HG03439 (cell line): Measurements from ENCODE around the gene ACSS2.

Source experiments
- ATAC-seq: cut with Tn5 transposase; IDR thresholded peaks from one replicate; pipeline ENCODE4 v1.9.1; 2021; ENCODE audit warnings: mild to moderate bottlenecking, moderate library complexity; ENCODE audit not compliant: unreplicated experiment

Gene ACSS2

GRCh38 chr20:34907616-34908469, 31.4 kb downstream of the ACSS2 start:
- no peak for ATAC-seq

GRCh38 chr20:34915131-34915530, 38.7 kb downstream of the ACSS2 start:
- no peak for ATAC-seq

DNA sequence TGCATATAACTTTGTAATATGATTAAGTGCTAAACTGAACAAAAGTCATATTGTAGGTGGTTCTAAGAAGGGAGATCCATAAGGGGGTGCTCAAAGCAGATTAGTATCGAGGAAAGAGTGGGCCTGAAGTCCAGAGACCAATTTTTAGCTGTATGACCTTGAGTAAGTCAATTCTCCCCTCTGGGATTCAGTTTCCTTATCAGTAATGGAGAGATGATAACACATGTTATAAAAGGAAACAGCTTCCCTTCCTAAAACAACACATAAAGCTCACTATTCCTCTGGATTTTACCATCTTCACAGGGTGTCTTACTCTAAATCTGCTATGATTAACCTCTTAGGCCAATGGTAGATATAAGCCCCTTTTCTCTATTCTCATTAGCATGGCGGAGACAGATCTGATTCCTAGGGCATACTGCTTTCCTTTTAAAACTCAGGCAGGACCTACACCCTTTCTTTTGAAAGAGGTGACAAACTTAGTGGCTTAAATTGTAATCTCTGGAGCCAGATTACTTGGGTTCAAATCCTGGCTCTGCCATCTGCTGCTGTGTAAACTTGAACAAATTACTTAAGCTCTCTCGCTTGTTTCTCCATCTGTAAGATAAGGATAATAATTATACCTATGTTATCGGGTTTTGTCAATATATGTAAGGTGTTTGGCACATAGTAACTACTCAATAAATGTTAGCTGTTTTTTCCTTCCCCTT, 39.5 kb downstream of the ACSS2 start:
- no peak for ATAC-seq

- ATAC-seq = no peak
Measured at GRCh38 chr20:34916774-34917354, 40.5 kb downstream of the ACSS2 start.

GRCh38 chr20:34920055-34920454, 43.6 kb downstream of the ACSS2 start:
- ATAC-seq = no peak

GRCh38 chr20:34921436-34921835, 45.0 kb downstream of the ACSS2 start:
- no peak for ATAC-seq

- no peak for ATAC-seq
Measured at GRCh38 chr20:34922654-34923381, 46.4 kb downstream of the ACSS2 start.

GRCh38 chr20:34923414-34923813, 47.0 kb downstream of the ACSS2 start:
- ATAC-seq = no peak

DNA sequence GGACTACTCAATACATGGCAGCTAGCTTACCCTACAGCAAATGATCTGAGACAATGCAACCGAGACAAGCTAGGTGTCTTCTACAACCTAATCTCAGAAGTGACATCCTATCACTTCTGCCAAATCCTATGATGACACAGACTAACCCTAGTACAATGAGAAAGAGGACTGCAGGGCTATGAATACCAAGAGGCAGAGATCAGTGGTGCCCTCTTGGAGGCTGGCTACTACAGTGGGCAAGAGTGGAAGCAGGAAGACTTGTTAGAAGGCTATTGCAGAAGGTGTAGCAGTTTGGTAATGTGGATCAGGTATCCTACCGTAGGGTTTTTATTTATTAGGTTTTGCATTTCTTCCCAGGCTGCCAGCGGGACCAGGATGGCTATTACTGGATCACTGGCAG, 48.9 kb downstream of the ACSS2 start:
- ATAC-seq = no peak

DNA sequence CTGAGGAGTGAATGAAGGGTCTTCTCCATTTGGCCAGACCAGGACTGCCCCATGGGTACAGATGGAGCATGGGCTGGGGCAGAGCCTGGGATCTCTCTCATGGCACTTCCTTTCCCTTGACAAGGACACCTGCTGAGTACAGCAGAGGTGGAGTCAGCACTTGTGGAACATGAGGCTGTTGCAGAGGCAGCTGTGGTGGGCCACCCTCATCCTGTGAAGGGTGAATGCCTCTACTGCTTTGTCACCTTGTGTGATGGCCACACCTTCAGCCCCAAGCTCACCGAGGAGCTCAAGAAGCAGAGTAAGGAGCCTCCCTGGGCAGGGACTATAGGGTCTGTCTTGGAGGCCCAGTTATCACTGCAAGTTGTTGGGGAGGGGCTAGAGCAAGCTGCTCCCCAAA, 49.6 kb downstream of the ACSS2 start:
- ATAC-seq = no peak

DNA sequence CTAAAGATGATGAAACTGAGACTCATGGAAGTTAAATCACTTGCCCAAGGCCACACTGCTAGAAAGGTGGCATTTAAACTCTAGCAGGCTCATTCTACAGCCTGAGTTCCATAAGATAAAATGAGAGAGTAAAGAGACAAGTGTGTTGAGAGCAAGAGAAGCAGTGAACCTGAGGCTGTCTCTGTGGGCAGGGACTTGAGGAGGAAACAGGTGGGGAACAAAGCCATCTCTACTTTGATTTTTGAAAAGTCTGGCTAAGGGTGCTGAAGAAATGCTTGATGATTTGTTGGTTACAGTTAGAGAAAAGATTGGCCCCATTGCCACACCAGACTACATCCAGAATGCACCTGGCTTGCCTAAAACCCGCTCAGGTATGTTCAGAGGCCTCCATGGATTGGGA, 50.2 kb downstream of the ACSS2 start:
- no peak for ATAC-seq

DNA sequence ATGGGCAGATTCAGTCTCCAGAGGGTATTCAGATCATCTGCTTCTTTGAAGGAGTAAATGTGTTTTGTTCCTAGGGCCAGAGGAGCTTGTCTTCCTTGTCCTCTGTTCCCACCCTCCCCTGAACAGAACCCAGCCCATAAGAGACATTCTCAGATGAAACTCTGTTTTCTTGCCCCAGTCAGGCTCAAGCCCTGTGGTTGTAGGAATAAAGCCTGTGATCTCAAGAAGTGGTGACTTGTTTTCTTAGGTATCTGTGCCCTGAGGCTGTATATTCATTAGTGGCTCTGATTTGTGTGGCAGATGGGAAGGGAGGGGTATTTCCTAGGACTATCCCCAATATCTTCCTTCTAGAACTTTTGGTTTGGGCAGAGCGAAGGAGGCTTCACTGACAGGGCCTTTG, 51.3 kb downstream of the ACSS2 start:
- no peak for ATAC-seq

- no peak for ATAC-seq
Measured at GRCh38 chr20:34928411-34928810, 52.0 kb downstream of the ACSS2 start.

DNA sequence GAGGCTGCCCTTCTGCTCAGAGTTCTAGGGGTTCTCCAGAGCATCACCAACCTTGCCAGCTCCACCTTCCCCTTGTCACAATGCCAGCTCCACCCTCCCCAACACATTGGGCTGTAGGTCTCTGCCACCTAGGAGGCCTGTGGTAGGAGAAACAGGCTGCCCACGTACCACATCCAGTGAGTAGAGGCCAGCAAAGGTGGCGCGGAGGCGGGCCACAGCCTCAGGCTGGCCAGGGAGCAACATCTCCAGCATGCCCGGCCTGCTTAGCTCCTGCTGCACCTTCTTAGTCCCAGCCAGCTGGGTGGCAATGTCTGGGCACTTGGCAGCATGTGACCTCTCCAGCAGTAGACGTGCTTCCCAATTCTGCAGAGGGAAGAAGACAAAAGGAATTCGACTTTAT, 55.4 kb downstream of the ACSS2 start:
- ATAC-seq = no peak

GRCh38 chr20:34938466-34939163, 62.2 kb downstream of the ACSS2 start:
- no peak for ATAC-seq

DNA sequence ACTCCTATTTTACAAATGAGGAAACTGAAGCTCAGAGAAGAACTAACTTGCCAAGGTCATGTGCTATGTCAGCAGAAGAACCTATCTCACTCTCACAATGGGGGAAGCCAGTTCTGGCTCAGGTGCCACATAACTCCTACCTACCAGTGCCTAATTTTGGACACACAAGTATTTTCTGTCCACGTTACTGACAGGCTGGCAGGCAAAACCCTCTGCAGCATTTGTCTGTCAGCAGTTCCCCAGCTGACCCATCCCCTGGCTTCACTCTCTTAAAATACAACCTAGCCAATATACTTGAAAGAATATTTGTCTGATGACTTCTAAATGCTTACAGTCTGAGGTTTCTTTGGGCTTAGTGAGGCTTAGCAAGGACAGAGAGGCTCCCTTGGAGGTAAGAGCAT, 63.7 kb downstream of the ACSS2 start:
- ATAC-seq = no peak

GRCh38 chr20:34941226-34941625, 64.8 kb downstream of the ACSS2 start:
- ATAC-seq = no peak

GRCh38 chr20:34942301-34942700, 65.9 kb downstream of the ACSS2 start:
- ATAC-seq = no peak

DNA sequence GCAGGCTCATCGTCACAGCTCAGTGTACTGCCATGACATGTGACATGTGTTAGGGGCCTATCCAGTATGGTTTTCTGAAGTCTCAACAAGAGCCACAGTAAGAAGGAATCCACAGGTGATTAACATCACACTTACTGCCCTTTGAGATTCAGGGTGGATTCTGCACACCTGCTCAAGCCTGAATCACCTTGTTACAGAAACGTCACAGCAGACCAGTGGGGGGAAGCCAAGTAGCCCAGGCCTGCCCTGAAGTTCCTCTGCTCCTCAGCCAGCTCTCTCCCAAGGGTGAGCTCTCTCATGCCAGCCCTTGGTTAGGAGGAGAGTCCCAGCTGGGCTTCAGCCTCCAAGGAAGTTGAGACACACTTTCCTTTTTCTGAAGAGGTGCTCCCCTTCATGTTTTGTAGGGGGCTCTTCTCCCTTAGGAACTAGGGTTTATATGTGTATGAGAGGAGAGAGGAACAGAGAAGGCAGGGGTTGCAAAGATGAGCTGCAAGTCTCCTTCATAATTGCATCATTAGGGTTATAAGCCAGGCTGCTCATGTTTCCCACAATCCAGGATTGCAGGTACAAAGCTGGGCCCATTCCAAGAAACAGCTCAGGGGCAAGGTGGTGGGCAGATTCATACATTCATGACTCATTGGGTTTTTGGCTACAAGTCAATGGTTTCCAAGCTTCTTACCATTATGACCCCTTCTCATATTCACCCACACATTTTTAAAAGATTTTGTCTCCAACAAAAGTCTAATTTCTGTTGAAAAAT, 67.6 kb downstream of the ACSS2 start:
- ATAC-seq = no peak
